K562 (cell line): Measurements from ENCODE around the gene CTDSPL. TPM values are rescaled to one million over a fixed set of nuclear protein-coding genes. Genes with fewer than 3 reads are reported as not detected.

Source experiments
- ATAC-seq: fragments of 200-7000 bp; cut with Tn5 transposase; 3 replicates; pipeline ENCODE4 v1.9.1; 2020; ENCODE audit warnings: moderate library complexity
- BruUV-seq: library from RNA; stranded (reverse); fragments of 400-500 nt; replicated peaks from 2 replicates; lab custom pipeline; 2021; lab: Mats Ljungman, UMichigan
- CTCF ChIA-PET: fragments of 300-600 bp; formaldehyde crosslinking; extraction: SDS; loops from one replicate; lab custom pipeline; 2021; ENCODE audit warnings: low intra/inter-chr PET ratio; lab: Yijun Ruan, JAX
- POLR2A ChIA-PET: fragments of 300-600, 350-650 bp; sonication (Branson Sonifier 250); formaldehyde crosslinking; extraction: SDS; loops from one replicate; lab custom pipeline; 2021; ENCODE audit warnings: antibody characterized with exemption, inconsistent platforms; lab: Yijun Ruan, JAX
- DNase-seq, 4 experiments: peaks; one replicate each; pipeline versions ENCODE4 v3.0.0 to v3.0.0-alpha.2; 2011 to 2018; ENCODE audit warnings: low spot score in 3 of 4, mixed read lengths in 3 of 4; ENCODE audit errors: extremely low read depth in 1 of 4
- FAIRE-seq: peaks from 2 replicates; lab custom pipeline; 2011; peaks lifted over from hg19 to GRCh38; lab: Jason Lieb, UNC
- H2AFZ ChIP-seq: 2 replicates; pipeline ENCODE4 v1.6.0; 2011; ENCODE audit warnings: low read depth, low read length, control low read depth, inconsistent platforms
- H3K27ac ChIP-seq: fragments of 200-600 bp; 3 replicates; pipeline ENCODE4 v1.8.0; 2011; ENCODE audit warnings: low read depth, mild to moderate bottlenecking, control low read depth, inconsistent platforms, low read length, moderate library complexity, mixed read lengths; ENCODE audit errors: extremely low read depth
- H3K27me3 ChIP-seq, 2 experiments: fragments of 300-600 bp in 1 of 2; 2 replicates in 1 of 2; 3 replicates in 1 of 2; pipeline versions ENCODE4 v1.6.0 to v1.8.0; 2011; ENCODE audit warnings: inconsistent platforms in 2 of 2, low read length in 2 of 2, mild to moderate bottlenecking in 1 of 2, mixed read lengths in 1 of 2, moderate library complexity in 1 of 2; ENCODE audit not compliant: control insufficient read depth in 2 of 2, insufficient read depth in 2 of 2
- H3K36me3 ChIP-seq: fragments of 300-600 bp; 3 replicates; pipeline ENCODE4 v1.8.0; 2011; ENCODE audit warnings: mild to moderate bottlenecking, low read length, inconsistent platforms; ENCODE audit not compliant: control insufficient read depth, insufficient read depth
- H3K4me1 ChIP-seq, 2 experiments: fragments of 200-600 bp in 1 of 2; replicated peaks in 1 of 2; 2 replicates in 1 of 2; 3 replicates in 1 of 2; pipeline versions ENCODE4 v1.5.1 to v1.8.0; 2011; ENCODE audit warnings: inconsistent platforms in 2 of 2, low read length in 2 of 2, mild to moderate bottlenecking in 1 of 2, mixed read lengths in 1 of 2, moderate library complexity in 1 of 2; ENCODE audit not compliant: control insufficient read depth in 2 of 2, insufficient read depth in 2 of 2
- H3K4me2 ChIP-seq: 2 replicates; pipeline ENCODE4 v1.6.1; 2011; ENCODE audit warnings: low read length, control low read depth, inconsistent platforms, mixed read lengths; ENCODE audit not compliant: insufficient read depth
- H3K4me3 ChIP-seq: fragments of 200-600 bp; sonication (generic), shearing (Covaris generic); 2 replicates; pipeline ENCODE4 v1.5.1; 2016; ENCODE audit warnings: control low read depth, inconsistent platforms
- H3K79me2 ChIP-seq: fragments of 200-600 bp; 3 replicates; pipeline ENCODE4 v1.8.0; 2011; ENCODE audit warnings: low read length, inconsistent platforms; ENCODE audit not compliant: control insufficient read depth, insufficient read depth
- H3K9ac ChIP-seq, 2 experiments: 2 replicates each; pipeline versions ENCODE4 v1.6.0 to v1.6.1; 2011; ENCODE audit warnings: low read depth in 2 of 2, low read length in 2 of 2, control low read depth in 1 of 2, inconsistent platforms in 1 of 2, mild to moderate bottlenecking in 1 of 2, mixed read lengths in 1 of 2; ENCODE audit not compliant: insufficient read depth in 1 of 2
- H3K9me1 ChIP-seq: one replicate; pipeline ENCODE4 v1.6.0; 2011; ENCODE audit warnings: inconsistent platforms, mild to moderate bottlenecking, low read length, moderate library complexity; ENCODE audit not compliant: control insufficient read depth, insufficient read depth
- H3K9me3 ChIP-seq: replicated peaks from 2 replicates; pipeline ENCODE4 v1.5.1; 2011; ENCODE audit warnings: low read depth, low read length, inconsistent platforms; ENCODE audit not compliant: control insufficient read depth, insufficient read depth
- H4K20me1 ChIP-seq: replicated peaks from 2 replicates; pipeline ENCODE4 v1.6.1; 2011; ENCODE audit warnings: low read length, inconsistent platforms, mixed read lengths; ENCODE audit not compliant: control insufficient read depth, insufficient read depth
- ARHGAP35 ChIP-seq: fragments of 450-650 bp; IDR thresholded peaks from 2 replicates; pipeline ENCODE4 v1.6.1; 2018; ENCODE audit not compliant: partially characterized antibody
- ARNT ChIP-seq, 2 experiments: fragments of 450-650 bp; IDR thresholded peaks; 2 replicates each; pipeline ENCODE4 v1.6.1; 2016; ENCODE audit warnings: mild to moderate bottlenecking in 1 of 2
- CC2D1A ChIP-seq: fragments of 450-650 bp; IDR thresholded peaks from 2 replicates; pipeline ENCODE4 v1.6.1; 2017; ENCODE audit warnings: mild to moderate bottlenecking
- ETS2 ChIP-seq: IDR thresholded peaks from 2 replicates; pipeline ENCODE4 v1.6.1; 2016; ENCODE audit warnings: borderline replicate concordance, missing genetic modification characterization, mild to moderate bottlenecking, moderate library complexity, missing compliant biosample characterization; ENCODE audit not compliant: poor library complexity, severe bottlenecking
- HDAC2 ChIP-seq: fragments of 450-650 bp; IDR thresholded peaks from 2 replicates; pipeline ENCODE4 v1.6.1; 2016; ENCODE audit warnings: mild to moderate bottlenecking
- JUND ChIP-seq, 2 experiments: IDR thresholded peaks; 2 replicates in 1 of 2; 3 replicates in 1 of 2; pipeline ENCODE4 v1.6.1; 2011; ENCODE audit warnings: borderline replicate concordance in 2 of 2, low read depth in 2 of 2, low read length in 2 of 2, improper control_type of control experiment in 1 of 2, missing biosample characterization in 1 of 2, missing genetic modification characterization in 1 of 2, missing genetic modification reagents in 1 of 2
- KDM1A ChIP-seq, 2 experiments: fragments of 450-650 bp; IDR thresholded peaks; 2 replicates each; pipeline ENCODE4 v1.6.1; 2016; ENCODE audit warnings: mild to moderate bottlenecking in 2 of 2
- KLF13 ChIP-seq: fragments of 450-650 bp; IDR thresholded peaks from 2 replicates; pipeline ENCODE4 v1.6.1; 2016; ENCODE audit warnings: missing genetic modification characterization, low read depth, mild to moderate bottlenecking, missing compliant biosample characterization, moderate library complexity, borderline replicate concordance
- LCOR ChIP-seq: sonication (generic); formaldehyde crosslinking; IDR thresholded peaks from 2 replicates; pipeline ENCODE4 v1.8.0; 2022; ENCODE audit warnings: mild to moderate bottlenecking, missing genetic modification reagents
- NEUROD1 ChIP-seq: fragments of 150-350 bp; IDR thresholded peaks from 2 replicates; pipeline ENCODE4 v1.6.1; 2014; ENCODE audit warnings: borderline replicate concordance, low read length, low read depth; ENCODE audit not compliant: partially characterized antibody
- NR0B1 ChIP-seq: fragments of 450-650 bp; IDR thresholded peaks from one replicate; pipeline ENCODE4 v1.6.1; 2018; ENCODE audit warnings: mild to moderate bottlenecking, moderate library complexity; ENCODE audit not compliant: partially characterized antibody
- NR2F6 ChIP-seq: fragments of 450-650 bp; formaldehyde crosslinking; IDR thresholded peaks from 2 replicates; pipeline ENCODE4 v1.4.0; 2020; ENCODE audit warnings: mild to moderate bottlenecking
- POLR2A ChIP-seq: fragments of 450-650 bp; conservative IDR thresholded peaks from 2 replicates; pipeline ENCODE4 v1.6.1; 2016
- RBBP5 ChIP-seq: fragments of 200-600 bp; sonication (generic); IDR thresholded peaks from 2 replicates; pipeline ENCODE4 v1.6.1; 2012; ENCODE audit warnings: borderline replicate concordance, mild to moderate bottlenecking, low read length, control low read depth, inconsistent platforms; ENCODE audit not compliant: insufficient read depth, poor library complexity, severe bottlenecking
- RBFOX2 ChIP-seq: fragments of 200-400 bp; formaldehyde crosslinking; IDR thresholded peaks from 2 replicates; pipeline ENCODE4 v1.6.1; 2017; ENCODE audit warnings: low read depth, mild to moderate bottlenecking, low read length, moderate library complexity
- RBM22 ChIP-seq: fragments of 200-400 bp; formaldehyde crosslinking; IDR thresholded peaks from 2 replicates; pipeline ENCODE4 v1.6.1; 2018; ENCODE audit warnings: low read length, low read depth; ENCODE audit not compliant: poor library complexity, severe bottlenecking
- SIN3B ChIP-seq: fragments of 450-650 bp; IDR thresholded peaks from 2 replicates; pipeline ENCODE4 v1.6.1; 2017; ENCODE audit warnings: low read depth, mild to moderate bottlenecking, moderate library complexity
- SMAD2 ChIP-seq: fragments of 150-350 bp; IDR thresholded peaks from 2 replicates; pipeline ENCODE4 v1.6.1; 2014; ENCODE audit warnings: low read depth, mild to moderate bottlenecking, low read length
- SUPT5H ChIP-seq: fragments of 450-650 bp; IDR thresholded peaks from 2 replicates; pipeline ENCODE4 v1.6.1; 2016
- TBP ChIP-seq: optimal IDR thresholded peaks from 2 replicates; pipeline ENCODE3; 2011; ENCODE audit warnings: low read depth, low read length, improper control_type of control experiment
- ZNF444 ChIP-seq: fragments of 250-450 bp; sonication (Bioruptor Pico); IDR thresholded peaks from 2 replicates; pipeline ENCODE4 v1.4.0; 2020; ENCODE audit warnings: mild to moderate bottlenecking, moderate library complexity
- ZNF445 ChIP-seq: fragments of 250-450 bp; sonication (Bioruptor Pico); IDR thresholded peaks from 2 replicates; pipeline ENCODE4 v1.4.0; 2020; ENCODE audit warnings: low read depth, mild to moderate bottlenecking, moderate library complexity
- ZNF561 ChIP-seq: fragments of 450-650 bp; formaldehyde crosslinking; conservative IDR thresholded peaks from 2 replicates; pipeline ENCODE4 v1.4.0; 2020; ENCODE audit warnings: mild to moderate bottlenecking, moderate library complexity
- ZNF586 ChIP-seq: fragments of 450-650 bp; formaldehyde crosslinking; conservative IDR thresholded peaks from 2 replicates; pipeline ENCODE4 v1.4.0; 2020; ENCODE audit warnings: mild to moderate bottlenecking, moderate library complexity
- WGBS: fragments of 100-300 bp; shearing (Covaris generic); methylation state at CpG from one replicate; pipeline ENCODE4 v1.1.6; 2016; ENCODE audit warnings: low coverage, mixed read lengths; ENCODE audit not compliant: insufficient coverage; ENCODE audit errors: missing lambda C conversion rate; 5-methylcytosine and 5-hydroxymethylcytosine counted together
- in situ Hi-C: fragments of 300-500 bp; cut with MboI; formaldehyde crosslinking; loops from 4 replicates; pipeline ENCODE4 v1.15.0; 2018; ENCODE audit warnings: inconsistent platforms, mixed read lengths
- intact Hi-C: fragments of 100-400 bp; cut with micrococcal nuclease; formaldehyde crosslinking; loops from 2 replicates; pipeline ENCODE4 v1.14.2; 2022
- polyA plus RNA-seq, 8 experiments: library from polyadenylated mRNA; depleted of rRNA in 4 of 8; stranded (reverse) in 5 of 8; unstranded in 3 of 8; fragments of >200 nt; fragmentation: Nextera tagmentation in 2 of 8; fragmentation: Illumina TruSeq in 1 of 8; extraction: Ambion mirVana in 2 of 8; extraction: Trizol in 1 of 8; gene quantifications; 2 replicates each; pipeline versions ENCODE4 v1.2.1 to v1.2.3, GENCODE V29; 2011 to 2014; ENCODE audit warnings: inconsistent platforms in 1 of 8, missing spikeins in 1 of 8
- total RNA-seq, 7 experiments: library from RNA; depleted of rRNA in 6 of 7; stranded (reverse); fragments of >200 nt in 6 of 7; fragmentation: Illumina TruSeq in 2 of 7; extraction: Trizol in 2 of 7; gene quantifications; 2 replicates each; pipeline versions ENCODE4 v1.2.1 to v1.2.3, GENCODE V29; 2011 to 2021; ENCODE audit warnings: low replicate concordance in 1 of 7

Gene CTDSPL
- total and polyA plus RNA-seq, 9 of the 15 experiments (the other 6 are each of a cell fraction or from before 2014, with no cell fraction given): 5.1 to 19.3 (median 11.3) TPM

GRCh38 chr3:38009807-38010591 lies 148.3 kb downstream of the CTDSPL start:
- ChIA-PET CTCF (no interaction called here), POLR2A (interaction anchor here (1.0 to 1.5 kb wide), 3 partner anchors 9 to 448 kb away, joined by 3 to 4 read pairs (median 4); no protein-coding TSS in a partner anchor)
- peaks cover 0 to 40% of the 10 kb centered on the region in 2 experiments; a peak in 3 of 5 replicates for H3K4me1 ChIP-seq
- intact Hi-C loops: no loop called here
- peak overlapping the region in 1 of 2 experiments; percentile 42; a peak in 1 of 4 replicates for H3K9ac ChIP-seq
- in situ Hi-C loops: no loop called here
- peaks cover 92% of the 10 kb centered on the region for H3K36me3 ChIP-seq
- no peak overlapping the region for H2AFZ ChIP-seq
- peaks cover 15% of the 10 kb centered on the region for H3K79me2 ChIP-seq
- no peak for DNase-seq
- H3K4me3 ChIP-seq: no peak overlapping the region
- no peaks in the 10 kb centered on the region; the same call in none of the 2 replicates for H4K20me1 ChIP-seq
- H3K9me1 ChIP-seq: peaks cover 10% of the 10 kb centered on the region
- H3K4me2 ChIP-seq: no peak overlapping the region
- FAIRE-seq: no peak
- H3K27me3 ChIP-seq: no peaks in the 10 kb centered on the region
- ATAC-seq: no peak
- no peak overlapping the region for H3K27ac ChIP-seq
- BruUV-seq: no TSS peak
- no peaks in the 10 kb centered on the region for H3K9me3 ChIP-seq
- WGBS: 91% methylated on average over 25 of the region's 27 CpGs
- TF ChIP-seq ZNF586 (CRISPR knock-in tag) (no peak), ARHGAP35 (no peak), ARNT (IDR thresholded peaks at IDR 0.05) (no peak), ZNF445 (CRISPR knock-in tag) (no peak), SUPT5H (no peak), KLF13 (no peak), JUND (IDR thresholded peaks at IDR 0.05; ENCODE audit: borderline replicate concordance, low read depth, low read length) (no peak), JUND (tag; IDR thresholded peaks at IDR 0.05; ENCODE audit: borderline replicate concordance, low read depth, low read length) (no peak), SMAD2 (no peak), TBP (no peak), NR2F6 (CRISPR knock-in tag) (no peak), HDAC2 (no peak), SIN3B (no peak), KDM1A (IDR thresholded peaks at IDR 0.05) (no peak), NEUROD1 (no peak), POLR2A (peak; percentile 25; the same call in 1 of the 2 replicates), ZNF444 (CRISPR knock-in tag) (no peak), LCOR (CRISPR knock-in tag) (no peak), RBBP5 (no peak), ZNF561 (CRISPR knock-in tag) (no peak), RBFOX2 (peak; percentile 49), CC2D1A (no peak), ETS2 (tag) (no peak), RBM22 (peak; percentile 35), NR0B1 (no peak)
